WERI-Rb-1 (cell line): ENCODE measurements around the gene TPTE2.
"Not testable (repeated sequence)": the region's sequence is repeated elsewhere in the genome, so short reads cannot be mapped to it uniquely, and the experiment has no call there.

Source experiments
- DNase-seq: peaks from one replicate; pipeline ENCODE4 v3.0.0-alpha.2; 2020
- H3K27ac ChIP-seq: fragments of 250-450 bp; sonication (Bioruptor Pico); 2 replicates; pipeline ENCODE4 v1.5.1; 2020; ENCODE audit warnings: mild to moderate bottlenecking, moderate library complexity
- H3K27me3 ChIP-seq: fragments of 250-450 bp; sonication (Bioruptor Pico); 2 replicates; pipeline ENCODE4 v1.5.1; 2021; ENCODE audit warnings: mild to moderate bottlenecking, low read depth, moderate library complexity; ENCODE audit not compliant: insufficient read depth, severe bottlenecking
- H3K36me3 ChIP-seq: fragments of 250-450 bp; sonication (Bioruptor Pico); 2 replicates; pipeline ENCODE4 v1.5.1; 2020; ENCODE audit warnings: mild to moderate bottlenecking, moderate library complexity
- H3K4me3 ChIP-seq: 2 replicates; pipeline ENCODE4 v1.5.1; 2011; ENCODE audit warnings: low read depth, mild to moderate bottlenecking, control low read depth, low read length
- H3K9me3 ChIP-seq: fragments of 250-450 bp; sonication (Bioruptor Pico); 2 replicates; pipeline ENCODE4 v1.5.1; 2021; ENCODE audit warnings: mild to moderate bottlenecking, moderate library complexity; ENCODE audit not compliant: severe bottlenecking
- TF ChIP-seq, protein P1 (sequence below): IDR thresholded peaks from 2 replicates; pipeline ENCODE4 v1.5.1; 2011; ENCODE audit warnings: low read depth, mild to moderate bottlenecking, control low read depth, inconsistent platforms, low read length

TPTE2 gene

GRCh38 chr13:19561585-19561984, 253 bp upstream of the TPTE2 start:
- Histone ChIP-seq H3K27ac (no peak overlapping the region), H3K27me3 (no peaks in the 10 kb centered on the region), H3K36me3 (no peaks in the 10 kb centered on the region), H3K9me3 (no peaks in the 10 kb centered on the region), H3K4me3 (no peak overlapping the region)
- DNase-seq: no peak
- TF ChIP-seq, protein P1, sequence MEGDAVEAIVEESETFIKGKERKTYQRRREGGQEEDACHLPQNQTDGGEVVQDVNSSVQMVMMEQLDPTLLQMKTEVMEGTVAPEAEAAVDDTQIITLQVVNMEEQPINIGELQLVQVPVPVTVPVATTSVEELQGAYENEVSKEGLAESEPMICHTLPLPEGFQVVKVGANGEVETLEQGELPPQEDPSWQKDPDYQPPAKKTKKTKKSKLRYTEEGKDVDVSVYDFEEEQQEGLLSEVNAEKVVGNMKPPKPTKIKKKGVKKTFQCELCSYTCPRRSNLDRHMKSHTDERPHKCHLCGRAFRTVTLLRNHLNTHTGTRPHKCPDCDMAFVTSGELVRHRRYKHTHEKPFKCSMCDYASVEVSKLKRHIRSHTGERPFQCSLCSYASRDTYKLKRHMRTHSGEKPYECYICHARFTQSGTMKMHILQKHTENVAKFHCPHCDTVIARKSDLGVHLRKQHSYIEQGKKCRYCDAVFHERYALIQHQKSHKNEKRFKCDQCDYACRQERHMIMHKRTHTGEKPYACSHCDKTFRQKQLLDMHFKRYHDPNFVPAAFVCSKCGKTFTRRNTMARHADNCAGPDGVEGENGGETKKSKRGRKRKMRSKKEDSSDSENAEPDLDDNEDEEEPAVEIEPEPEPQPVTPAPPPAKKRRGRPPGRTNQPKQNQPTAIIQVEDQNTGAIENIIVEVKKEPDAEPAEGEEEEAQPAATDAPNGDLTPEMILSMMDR: no peak

DNA sequence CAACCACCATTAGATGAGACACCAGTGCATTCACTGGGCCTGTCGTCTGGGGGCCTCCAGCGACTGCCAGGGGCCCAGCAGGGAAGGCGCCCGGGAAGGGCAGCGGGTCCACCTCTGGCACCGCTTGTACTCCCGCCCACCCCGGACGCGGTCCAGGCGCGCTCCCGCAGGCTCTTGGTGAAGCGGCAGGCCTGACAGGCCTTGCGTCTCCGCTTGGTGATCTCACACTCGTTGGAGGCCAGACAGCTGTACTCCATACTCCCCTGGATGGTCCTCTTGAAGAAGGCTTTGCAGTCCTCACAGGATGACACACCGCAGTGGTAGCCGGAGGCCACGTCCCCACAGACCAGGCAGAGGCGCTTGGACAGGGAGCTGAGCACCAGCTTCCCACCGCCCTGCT, 660 bp downstream of the TPTE2 start:
- not testable (repeated sequence) for H3K27ac ChIP-seq, H3K27me3 ChIP-seq, H3K4me3 ChIP-seq, DNase-seq, H3K36me3 ChIP-seq, H3K9me3 ChIP-seq

DNA sequence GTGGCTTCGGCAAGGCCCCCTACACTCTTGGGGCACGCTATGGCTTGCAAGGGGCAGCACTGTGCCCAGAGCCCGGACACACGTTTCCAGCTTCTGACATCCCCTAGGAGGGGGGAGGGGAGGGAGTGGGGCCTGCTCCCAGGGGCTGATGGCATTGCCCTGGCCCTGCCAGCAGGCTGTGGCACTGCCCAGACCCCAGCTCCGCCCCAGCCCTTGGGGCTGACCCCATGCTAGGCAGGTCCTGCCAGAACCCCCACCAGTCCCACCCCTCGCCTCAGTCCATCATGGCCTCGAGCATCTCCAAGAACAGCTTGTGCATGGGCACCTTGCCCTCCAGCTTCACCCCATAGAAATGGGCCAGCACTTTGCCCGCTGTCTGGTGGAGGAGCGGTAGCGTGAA, 1.6 kb downstream of the TPTE2 start:
- not testable (repeated sequence) for H3K9me3 ChIP-seq, H3K36me3 ChIP-seq

DNA sequence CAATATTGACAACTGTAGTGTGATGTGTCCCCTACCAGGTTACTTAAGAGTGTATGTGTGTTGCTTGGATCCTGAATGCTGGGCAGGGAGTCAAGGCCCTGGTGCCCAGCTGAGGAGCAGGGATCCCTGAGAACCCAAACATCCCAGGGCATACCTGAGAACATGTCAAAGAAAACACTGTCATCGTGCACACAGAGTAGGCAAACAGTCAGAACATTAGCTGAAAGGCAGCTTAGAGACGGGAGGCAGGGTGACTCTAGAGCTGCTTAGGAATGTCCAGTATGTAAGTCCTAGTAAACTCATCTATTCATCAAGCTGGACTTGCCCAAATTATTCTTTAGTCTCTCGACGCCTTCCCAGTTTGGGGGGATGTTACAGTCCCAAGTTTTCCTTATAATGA, 4.0 kb downstream of the TPTE2 start:
- not testable (repeated sequence) for H3K36me3 ChIP-seq, DNase-seq, H3K9me3 ChIP-seq, H3K27ac ChIP-seq, H3K27me3 ChIP-seq, H3K4me3 ChIP-seq

More for the DNA sequence above, 1.6 kb downstream of the TPTE2 start:
- not testable (repeated sequence) for H3K27me3 ChIP-seq, DNase-seq, H3K27ac ChIP-seq, H3K4me3 ChIP-seq

- peaks cover 12% of the 10 kb centered on the region for H3K27me3 ChIP-seq
- H3K4me3 ChIP-seq, H3K36me3 ChIP-seq, H3K27ac ChIP-seq, DNase-seq, H3K9me3 ChIP-seq: not testable (repeated sequence)
Observed at GRCh38 chr13:19549245-19549644, 12.1 kb downstream of the TPTE2 start.

DNA sequence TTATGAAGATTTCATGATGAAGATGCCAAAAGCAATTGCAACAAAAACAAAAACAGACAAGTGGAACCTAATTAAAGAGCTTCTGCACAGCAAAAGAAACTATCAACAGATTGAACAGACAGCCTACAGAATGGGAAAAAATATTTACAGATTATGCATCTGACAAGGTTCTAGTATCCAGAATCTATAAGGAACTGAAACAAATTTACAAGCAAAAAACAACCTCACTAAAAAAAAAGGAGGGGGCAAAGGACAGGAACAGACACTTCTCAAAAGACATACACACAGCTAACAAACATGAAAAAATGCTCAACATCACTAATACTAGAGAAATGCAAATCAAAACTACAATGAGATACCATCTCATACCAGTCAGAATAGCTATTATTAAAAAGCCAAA, 35.7 kb downstream of the TPTE2 start:
- H3K9me3 ChIP-seq, H3K27ac ChIP-seq, H3K4me3 ChIP-seq, H3K36me3 ChIP-seq, DNase-seq, H3K27me3 ChIP-seq: not testable (repeated sequence)

DNA sequence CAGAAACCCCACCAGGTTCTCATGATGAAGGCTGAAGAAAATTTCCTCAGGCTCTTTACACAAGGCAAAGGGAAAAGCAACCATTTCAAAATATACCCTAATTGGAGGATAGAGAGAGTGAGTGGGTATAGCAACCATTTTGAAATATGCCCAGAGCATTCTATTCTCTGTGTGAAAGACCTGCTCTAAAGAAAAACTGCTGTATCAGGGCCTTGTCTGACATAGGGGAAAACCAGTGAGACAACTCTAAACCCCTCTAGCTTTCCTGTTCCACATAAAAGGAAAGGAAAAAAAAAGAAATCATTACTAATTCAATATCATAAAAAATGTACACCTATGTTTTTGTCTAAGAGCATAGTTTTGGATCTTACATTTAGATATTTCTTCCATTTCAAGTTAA, 42.3 kb downstream of the TPTE2 start:
- Histone ChIP-seq H3K4me3 (no peak overlapping the region), H3K27ac (no peak overlapping the region), H3K9me3 (no peaks in the 10 kb centered on the region), H3K27me3 (peaks cover 20% of the 10 kb centered on the region), H3K36me3 (no peaks in the 10 kb centered on the region)
- TF ChIP-seq, protein P1: no peak
- no peak for DNase-seq

- H3K27me3 ChIP-seq: peaks cover 26% of the 10 kb centered on the region
- not testable (repeated sequence) for H3K27ac ChIP-seq, H3K9me3 ChIP-seq, H3K4me3 ChIP-seq, DNase-seq, H3K36me3 ChIP-seq
Observed at GRCh38 chr13:19507623-19508022, 53.7 kb downstream of the TPTE2 start.

DNA sequence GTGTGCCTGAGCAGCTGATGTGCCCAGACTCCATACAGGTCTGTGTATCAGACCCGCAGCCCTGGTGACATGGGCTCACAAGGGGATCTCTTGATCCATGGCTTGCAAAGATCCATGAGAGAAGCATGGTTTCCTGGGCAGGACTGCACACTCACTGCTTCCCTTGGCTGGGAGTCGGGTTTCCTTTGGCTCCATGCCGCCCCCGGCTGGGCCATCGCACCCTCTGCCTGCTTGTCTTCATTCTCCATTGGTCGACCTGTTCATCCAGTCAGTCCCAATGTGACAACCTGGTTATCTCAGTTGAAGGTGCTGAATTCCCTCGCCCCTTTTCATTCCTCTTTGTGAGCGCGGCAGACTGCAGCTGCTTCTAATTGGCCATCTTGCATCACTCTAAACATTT, 101.2 kb downstream of the TPTE2 start:
- not testable (repeated sequence) for H3K4me3 ChIP-seq, H3K27ac ChIP-seq, H3K9me3 ChIP-seq, H3K27me3 ChIP-seq, H3K36me3 ChIP-seq
- peak; percentile 6 for DNase-seq
- TF ChIP-seq, protein P1: peak; percentile 23; the same call in 1 of the 2 replicates
